GM21825 (cell line): ENCODE measurements around the gene UNC45B.
"Not testable (repeated sequence)": the region's sequence is repeated elsewhere in the genome, so short reads cannot be mapped to it uniquely, and the experiment has no call there.

Experiments
- ATAC-seq: cut with Tn5 transposase; IDR thresholded peaks from one replicate; pipeline ENCODE4 v1.9.1; 2021; ENCODE audit warnings: mild to moderate bottlenecking, moderate library complexity; ENCODE audit not compliant: unreplicated experiment

The UNC45B gene

GRCh38 chr17:35147375-35147905 lies at the start of gene UNC45B:
Gene UNC45B, plus strand, starts transcription at chr17:35147817. Its CDS starts 447 bp downstream, at chr17:35148264.
- ATAC-seq: no peak

- ATAC-seq: no peak
Observed at GRCh38 chr17:35099908-35100307, 47.7 kb upstream of the UNC45B start.

GRCh38 chr17:35101036-35101435 lies 46.6 kb upstream of the UNC45B start:
- no peak for ATAC-seq

- ATAC-seq: no peak
Observed at GRCh38 chr17:35101725-35102124, 45.9 kb upstream of the UNC45B start.

GRCh38 chr17:35103271-35103670 lies 44.3 kb upstream of the UNC45B start:
- ATAC-seq: no peak

- no peak for ATAC-seq
Observed at GRCh38 chr17:35104844-35105450, 42.7 kb upstream of the UNC45B start.

GRCh38 chr17:35110791-35111190 lies 36.8 kb upstream of the UNC45B start:
- ATAC-seq: not testable (repeated sequence)

GRCh38 chr17:35116845-35117244 lies 30.8 kb upstream of the UNC45B start:
- no peak for ATAC-seq

GRCh38 chr17:35117984-35118383 lies 29.6 kb upstream of the UNC45B start:
- no peak for ATAC-seq

- ATAC-seq: peak; percentile 70
Observed at GRCh38 chr17:35119370-35120165, 28.0 kb upstream of the UNC45B start, which contains the start of gene RAD51D. Gene RAD51D, minus strand, starts transcription at chr17:35119860. Its CDS starts 247 bp downstream, at chr17:35119613.

GRCh38 chr17:35121315-35121714 lies 26.3 kb upstream of the UNC45B start, which contains the start of gene FNDC8:
Gene FNDC8, plus strand, starts transcription at chr17:35121615. Its CDS starts 79 bp downstream, at chr17:35121694.
- ATAC-seq: no peak

GRCh38 chr17:35127751-35128514 lies 19.7 kb upstream of the UNC45B start:
- no peak for ATAC-seq

GRCh38 chr17:35129154-35129972 lies 18.3 kb upstream of the UNC45B start:
- ATAC-seq: no peak

- no peak for ATAC-seq
Observed at GRCh38 chr17:35129973-35130351, 17.7 kb upstream of the UNC45B start.

GRCh38 chr17:35130392-35130791 lies 17.2 kb upstream of the UNC45B start:
- ATAC-seq: no peak

GRCh38 chr17:35132099-35132498 lies 15.5 kb upstream of the UNC45B start:
- no peak for ATAC-seq

GRCh38 chr17:35132816-35133550 lies 14.6 kb upstream of the UNC45B start:
- no peak for ATAC-seq

GRCh38 chr17:35135322-35135721 lies 12.3 kb upstream of the UNC45B start:
- no peak for ATAC-seq

- no peak for ATAC-seq
Observed at GRCh38 chr17:35138218-35138617, 9.4 kb upstream of the UNC45B start.
